Neural progenitor cell (in vitro differentiated cells): ENCODE measurements around the gene COPRS. TPM values are rescaled to one million over a fixed set of nuclear protein-coding genes. Genes with fewer than 3 reads are reported as not detected.
"Not testable (repeated sequence)": the region's sequence is repeated elsewhere in the genome, so short reads cannot be mapped to it uniquely, and the experiment has no call there.

Source experiments
- DNase-seq: peaks from one replicate; pipeline ENCODE4 v3.0.0-alpha.2; 2016; ENCODE audit warnings: low spot score
- H2AFZ ChIP-seq: fragments of 200-600 bp; sonication (generic); replicated peaks from 2 replicates; pipeline ENCODE4 v1.6.1; 2016; ENCODE audit warnings: antibody characterized with exemption
- H3F3A ChIP-seq: fragments of 200-600 bp; sonication (generic); 2 replicates; pipeline ENCODE4 v1.6.1; 2016; ENCODE audit warnings: antibody characterized with exemption, low read depth
- H3K27ac ChIP-seq: fragments of 200-600 bp; sonication (generic); 2 replicates; pipeline ENCODE4 v1.5.1; 2016; ENCODE audit warnings: mild to moderate bottlenecking
- H3K27me3 ChIP-seq: fragments of 200-600 bp; sonication (generic); 2 replicates; pipeline ENCODE4 v1.6.1; 2016; ENCODE audit warnings: mild to moderate bottlenecking, moderate library complexity
- H3K36me3 ChIP-seq: fragments of 200-600 bp; sonication (generic); 2 replicates; pipeline ENCODE4 v1.5.1; 2016
- H3K4me1 ChIP-seq: fragments of 200-600 bp; sonication (generic); 2 replicates; pipeline ENCODE4 v1.6.1; 2016; ENCODE audit warnings: mixed run types
- H3K4me2 ChIP-seq: fragments of 200-600 bp; sonication (generic); 2 replicates; pipeline ENCODE4 v1.6.1; 2016
- H3K4me3 ChIP-seq: fragments of 200-600 bp; sonication (generic); 2 replicates; pipeline ENCODE4 v1.5.1; 2016
- H3K79me2 ChIP-seq: fragments of 200-600 bp; sonication (generic); 2 replicates; pipeline ENCODE4 v1.6.1; 2016; ENCODE audit warnings: low read depth
- H3K9ac ChIP-seq: fragments of 200-600 bp; sonication (generic); 2 replicates; pipeline ENCODE4 v1.6.1; 2016
- H3K9me3 ChIP-seq: fragments of 200-600 bp; sonication (generic); 2 replicates; pipeline ENCODE4 v1.5.1; 2016; ENCODE audit warnings: low read depth
- H4K20me1 ChIP-seq: fragments of 200-600 bp; sonication (generic); 2 replicates; pipeline ENCODE4 v1.6.1; 2016; ENCODE audit warnings: low read depth
- H3K27ac Mint-ChIP-seq: 3 replicates; pipeline ENCODE4 v1.8.0; 2021; ENCODE audit warnings: mixed read lengths
- H3K27me3 Mint-ChIP-seq: 2 replicates; pipeline ENCODE4 v1.8.0; 2022; ENCODE audit warnings: low read depth, mild to moderate bottlenecking, inconsistent platforms, moderate library complexity, mixed read lengths; ENCODE audit not compliant: insufficient read depth
- H3K36me3 Mint-ChIP-seq: 3 replicates; pipeline ENCODE4 v1.8.0; 2021; ENCODE audit warnings: mixed read lengths
- H3K4me1 Mint-ChIP-seq: 3 replicates; pipeline ENCODE4 v1.8.0; 2021; ENCODE audit warnings: mixed read lengths
- H3K4me3 Mint-ChIP-seq: 3 replicates; pipeline ENCODE4 v1.8.0; 2021; ENCODE audit warnings: mild to moderate bottlenecking, moderate library complexity, mixed read lengths
- H3K9me3 Mint-ChIP-seq: 3 replicates; pipeline ENCODE4 v1.8.0; 2020; ENCODE audit warnings: mixed read lengths
- CTCF ChIP-seq: fragments of 200-600 bp; sonication (generic); IDR thresholded peaks from 2 replicates; pipeline ENCODE4 v1.5.1; 2017; ENCODE audit warnings: antibody characterized with exemption, mild to moderate bottlenecking
- EZH2 ChIP-seq: fragments of 200-600 bp; sonication (generic); IDR thresholded peaks from 2 replicates; pipeline ENCODE4 v1.6.1; 2017; ENCODE audit warnings: antibody characterized with exemption, mild to moderate bottlenecking, moderate library complexity
- EZH2phosphoT487 ChIP-seq: fragments of 200-600 bp; sonication (generic); IDR thresholded peaks from 2 replicates; pipeline ENCODE4 v1.6.1; 2017; ENCODE audit warnings: antibody characterized with exemption
- total RNA-seq: library from RNA; depleted of rRNA; stranded (reverse); fragments of >200 nt; gene quantifications from 2 replicates; pipeline ENCODE4 v1.2.3, GENCODE V29; 2015; ENCODE audit warnings: low replicate concordance

Gene COPRS
- total RNA-seq, 1 donor from 2014 or later = 37.9 TPM

DNA sequence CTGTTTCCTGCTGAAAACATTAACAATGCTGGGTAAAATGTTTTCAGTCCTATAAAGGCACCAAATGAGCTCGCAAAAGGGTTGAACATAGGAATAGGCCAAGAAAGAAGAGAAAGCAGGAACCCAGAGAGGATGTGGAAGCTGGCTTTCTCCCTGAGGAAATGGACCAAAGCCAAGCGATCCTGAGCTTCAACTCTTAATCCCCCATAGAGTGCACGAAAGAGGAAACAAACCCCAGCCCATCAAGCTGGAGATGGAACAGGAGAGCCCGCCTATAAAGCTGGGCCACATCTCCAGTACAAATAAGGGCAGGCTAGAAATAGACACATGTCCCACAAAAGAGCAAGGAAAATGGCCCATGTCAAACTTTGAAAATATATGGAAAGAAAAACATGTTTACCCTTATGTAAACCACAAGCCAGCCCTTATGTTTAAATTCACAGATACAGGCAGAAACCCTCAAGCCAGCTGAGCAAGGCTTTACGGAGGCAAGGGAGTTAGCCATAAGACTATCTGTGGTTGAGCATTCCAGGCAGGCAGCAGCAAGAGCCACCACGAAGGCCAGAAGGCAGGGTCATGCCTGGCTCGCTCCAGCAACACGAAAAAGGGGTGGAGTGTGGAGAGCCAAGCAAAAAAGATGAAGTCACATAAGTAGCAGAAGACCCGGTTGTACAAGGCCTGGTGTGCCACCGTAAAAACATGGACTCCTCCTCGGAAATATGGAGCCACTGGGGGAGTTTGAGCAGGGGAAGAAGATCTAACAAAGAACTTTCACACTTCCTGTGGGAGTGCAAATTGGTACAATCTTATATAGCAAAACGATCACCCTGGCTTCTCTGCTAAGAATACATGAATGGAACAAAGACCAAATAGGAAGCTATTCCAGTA, 27.8 kb downstream of the COPRS start:
- no peak overlapping the region for H3K4me3 ChIP-seq
- H3K27ac Mint-ChIP-seq = no peak overlapping the region

DNA sequence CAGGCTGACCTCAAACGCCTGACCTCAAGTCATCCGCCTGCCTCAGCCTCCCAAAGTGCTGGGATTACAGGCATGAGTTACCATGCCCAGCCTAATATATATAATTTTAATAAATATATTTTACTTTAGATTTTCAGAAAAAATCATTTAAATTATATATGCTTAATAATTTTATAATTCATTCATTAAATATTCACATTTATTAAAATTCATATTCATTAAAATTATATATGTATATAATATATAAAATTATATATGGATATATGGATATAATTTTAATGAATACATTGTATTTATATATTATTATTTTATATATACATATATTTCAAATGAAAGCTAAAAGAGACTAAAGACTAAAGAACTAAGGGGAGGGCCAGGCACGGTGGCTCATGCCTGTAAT, 29.4 kb downstream of the COPRS start:
- Histone ChIP-seq H3K27ac (no peak overlapping the region), H2AFZ (no peak overlapping the region), H3K4me2 (no peak overlapping the region), H3K27me3 (no peaks in the 10 kb centered on the region), H3K4me1 (no peaks in the 10 kb centered on the region), H3K4me3 (no peak overlapping the region), H3K9ac (no peak overlapping the region), H4K20me1 (no peaks in the 10 kb centered on the region), H3K9me3 (no peaks in the 10 kb centered on the region), H3K79me2 (no peaks in the 10 kb centered on the region), H3K36me3 (no peaks in the 10 kb centered on the region), H3F3A (no peaks in the 10 kb centered on the region)
- Mint-ChIP-seq H3K4me1 (no peaks in the 10 kb centered on the region), H3K27ac (no peak overlapping the region), H3K36me3 (no peaks in the 10 kb centered on the region), H3K27me3 (peaks cover 17% of the 10 kb centered on the region), H3K9me3 (peaks cover 2% of the 10 kb centered on the region), H3K4me3 (no peak overlapping the region)
- DNase-seq = no peak
- no peak for TF ChIP-seq EZH2
- TF ChIP-seq CTCF = no peak
- no peak for TF ChIP-seq EZH2phosphoT487

More for the DNA sequence above, 27.8 kb downstream of the COPRS start:
- Histone ChIP-seq H3K4me2 (no peak overlapping the region), H3K27ac (no peak overlapping the region), H3K9ac (no peak overlapping the region), H3K9me3 (no peaks in the 10 kb centered on the region), H3K27me3 (no peaks in the 10 kb centered on the region), H2AFZ (no peak overlapping the region), H3K36me3 (no peaks in the 10 kb centered on the region), H3F3A (no peaks in the 10 kb centered on the region), H3K4me1 (no peaks in the 10 kb centered on the region), H3K79me2 (no peaks in the 10 kb centered on the region), H4K20me1 (no peaks in the 10 kb centered on the region)
- Mint-ChIP-seq H3K4me3 (no peak overlapping the region), H3K27me3 (peaks cover 17% of the 10 kb centered on the region), H3K9me3 (peaks cover 2% of the 10 kb centered on the region), H3K36me3 (no peaks in the 10 kb centered on the region), H3K4me1 (no peaks in the 10 kb centered on the region)
- DNase-seq = no peak
- TF ChIP-seq EZH2 = no peak
- no peak for TF ChIP-seq CTCF
- TF ChIP-seq EZH2phosphoT487 = no peak

DNA sequence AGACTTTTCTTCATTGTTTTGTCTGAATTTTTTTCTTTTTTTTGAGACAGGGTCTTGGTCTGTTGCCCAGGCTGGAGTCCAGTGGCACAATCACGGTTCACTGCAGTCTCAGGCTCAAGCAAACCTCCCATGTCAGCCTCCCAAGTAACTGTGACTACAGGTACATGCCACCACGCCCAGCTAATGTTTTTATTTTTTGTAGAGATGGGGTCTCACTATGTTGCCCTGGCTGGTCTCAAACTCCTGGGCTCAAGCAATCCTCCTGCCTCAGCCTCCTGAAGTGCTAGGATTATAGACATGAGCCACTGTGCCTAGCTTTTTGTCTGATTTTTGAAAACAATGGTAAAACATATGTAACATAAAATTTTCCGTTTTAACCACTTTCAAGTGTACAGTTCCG, 30.1 kb downstream of the COPRS start:
- H3K27me3 ChIP-seq, DNase-seq, H3K9me3 ChIP-seq, H3K4me3 Mint-ChIP-seq, H3K4me3 ChIP-seq, H3K9me3 Mint-ChIP-seq, H3K4me2 ChIP-seq, H3K36me3 Mint-ChIP-seq, H3K9ac ChIP-seq, H3K27ac ChIP-seq, H2AFZ ChIP-seq, H4K20me1 ChIP-seq, H3K4me1 Mint-ChIP-seq, H3K36me3 ChIP-seq, H3K4me1 ChIP-seq, H3F3A ChIP-seq, H3K79me2 ChIP-seq, H3K27ac Mint-ChIP-seq: not testable (repeated sequence)
- H3K27me3 Mint-ChIP-seq = peaks cover 17% of the 10 kb centered on the region

DNA sequence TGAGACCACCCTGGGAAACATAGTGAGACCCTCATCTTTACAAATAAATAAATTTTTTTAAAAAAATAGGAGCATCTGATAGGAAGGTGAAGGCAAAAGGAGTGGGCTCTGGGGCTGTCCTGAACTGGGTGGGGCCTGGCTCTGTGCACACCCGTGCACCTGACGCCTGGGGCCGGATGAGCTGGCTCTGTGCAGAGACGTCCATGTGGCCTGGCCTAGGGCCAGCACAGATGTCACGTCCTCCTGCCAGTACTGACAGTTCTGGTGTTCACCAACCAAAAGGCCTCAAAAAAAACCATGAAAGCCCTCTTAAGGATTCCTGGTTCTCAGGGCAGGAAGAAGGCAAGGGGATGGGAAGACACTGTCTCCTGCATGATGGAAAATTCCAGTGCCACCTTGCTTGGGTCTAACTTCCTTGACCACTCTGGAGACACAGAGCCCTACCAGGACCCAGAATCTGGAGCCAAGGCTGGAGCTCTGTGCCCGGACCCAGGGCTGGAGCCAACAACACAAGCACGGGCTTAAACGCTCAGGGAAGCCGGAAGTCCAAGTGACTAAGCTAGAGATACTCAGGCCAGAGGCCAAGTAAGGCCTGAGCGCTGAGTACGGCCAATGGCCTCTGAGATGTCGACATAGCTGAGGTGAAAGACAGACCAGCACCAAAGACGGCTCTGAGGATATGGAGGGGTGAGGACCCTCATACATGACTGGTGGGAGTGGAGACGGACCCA, 32.9 kb downstream of the COPRS start:
- H3K9me3 Mint-ChIP-seq = no peaks in the 10 kb centered on the region
- H3K4me1 Mint-ChIP-seq = no peaks in the 10 kb centered on the region
- H3K9me3 ChIP-seq = no peaks in the 10 kb centered on the region
- H3K4me1 ChIP-seq = no peaks in the 10 kb centered on the region
- TF ChIP-seq CTCF = no peak
- no peak for TF ChIP-seq EZH2phosphoT487
- no peak for TF ChIP-seq EZH2
- H3K4me2 ChIP-seq = no peak overlapping the region
- H3K79me2 ChIP-seq = no peaks in the 10 kb centered on the region
- H3K36me3 Mint-ChIP-seq = no peaks in the 10 kb centered on the region
- H3K4me3 Mint-ChIP-seq = no peak overlapping the region
- H3K27me3 Mint-ChIP-seq = peaks cover 11% of the 10 kb centered on the region
- H3F3A ChIP-seq = no peaks in the 10 kb centered on the region
- no peaks in the 10 kb centered on the region for H3K27me3 ChIP-seq
- H4K20me1 ChIP-seq = no peaks in the 10 kb centered on the region
- no peaks in the 10 kb centered on the region for H3K36me3 ChIP-seq
- H3K4me3 ChIP-seq = no peak overlapping the region
- no peak for DNase-seq
- no peak overlapping the region for H2AFZ ChIP-seq
- H3K27ac ChIP-seq = no peak overlapping the region
- H3K9ac ChIP-seq = no peak overlapping the region
- H3K27ac Mint-ChIP-seq = no peak overlapping the region
